Stimulated activated CD8-positive, alpha-beta memory T cell treated with anti-CD3 and anti-CD28 coated beads, Interleukin-4, amount 100 ng/mL, for 1 hour (primary cell): ENCODE results near the gene CCDC28B.
A peak's percentile ranks its signal among the peaks of the same experiment; 100 is the strongest.
"Not testable (repeated sequence)": the region's sequence is repeated elsewhere in the genome, so short reads cannot be mapped to it uniquely, and the experiment has no call there.

Source experiments
- DNase-seq, 2 donors: peaks; one replicate each; pipeline ENCODE4 v3.0.0-alpha.2; 2020; ENCODE audit warnings: low read depth in 2 of 2, low spot score in 1 of 2

CCDC28B gene

GRCh38 chr1:32200226-32201010, at the start of gene CCDC28B:
CCDC28B (plus strand) TSS chr1:32200595; CDS start chr1:32201936, 1,341 bp downstream.
- DNase-seq, result no peak

GRCh38 chr1:32150847-32151246, 49.5 kb upstream of the CCDC28B start:
- DNase-seq, result no peak

- DNase-seq, result no peak
These were observed 49.0 kb upstream of the CCDC28B start for GRCh38 chr1:32151319-32151787.

GRCh38 chr1:32159189-32159588, 41.2 kb upstream of the CCDC28B start:
- no peak for DNase-seq

- no peak for DNase-seq
These were observed 37.0 kb upstream of the CCDC28B start for GRCh38 chr1:32163405-32163804.

- DNase-seq, result not testable (repeated sequence)
These were observed 34.8 kb upstream of the CCDC28B start for GRCh38 chr1:32165633-32166032.

GRCh38 chr1:32170991-32171390, 29.4 kb upstream of the CCDC28B start:
- DNase-seq, result no peak

- DNase-seq, result no peak
These were observed 27.7 kb upstream of the CCDC28B start for GRCh38 chr1:32172621-32173245.

GRCh38 chr1:32178380-32179192, 21.8 kb upstream of the CCDC28B start:
- DNase-seq, result no peak

GRCh38 chr1:32179193-32179442, 21.3 kb upstream of the CCDC28B start:
- no peak for DNase-seq

- DNase-seq, result peak; percentile 77
These were observed 20.8 kb upstream of the CCDC28B start, which contains the start of gene TXLNA for GRCh38 chr1:32179443-32180185. TXLNA (plus strand) TSS chr1:32179675; CDS start chr1:32180346, 671 bp downstream.

GRCh38 chr1:32180186-32181060, 20.0 kb upstream of the CCDC28B start:
- DNase-seq, result no peak

- no peak for DNase-seq
These were observed 19.3 kb upstream of the CCDC28B start for GRCh38 chr1:32181065-32181464.

GRCh38 chr1:32181563-32181962, 18.8 kb upstream of the CCDC28B start:
- DNase-seq, result no peak

- DNase-seq, result no peak
These were observed 18.3 kb upstream of the CCDC28B start for GRCh38 chr1:32182060-32182459.

GRCh38 chr1:32184650-32185049, 15.7 kb upstream of the CCDC28B start:
- DNase-seq, result no peak

- no peak for DNase-seq
These were observed 14.3 kb upstream of the CCDC28B start for GRCh38 chr1:32186077-32186476.

- DNase-seq, result no peak
These were observed 13.9 kb upstream of the CCDC28B start for GRCh38 chr1:32186491-32186890.

- no peak for DNase-seq
These were observed 12.5 kb upstream of the CCDC28B start for GRCh38 chr1:32187850-32188249.
